ENCODE data around the gene SELENOO.

GRCh38 chr22:50218153-50218995, 17.6 kb downstream of the SELENOO start:
- TF ChIP-seq ZNF317 (CRISPR knock-in tag; IDR thresholded peaks at IDR 0.05; ENCODE audit: borderline replicate concordance, low read depth) (no peak), NFYB (CRISPR knock-in tag; conservative IDR thresholded peaks at IDR 0.05; ENCODE audit: low read depth) (no peak), CTCF (IDR thresholded peaks at IDR 0.05) (no peak), ZNF138 (CRISPR knock-in tag; conservative IDR thresholded peaks at IDR 0.05) (no peak), TP53 (CRISPR knock-in tag; IDR thresholded peaks at IDR 0.05) (no peak)
- TF ChIP-seq, protein P1, sequence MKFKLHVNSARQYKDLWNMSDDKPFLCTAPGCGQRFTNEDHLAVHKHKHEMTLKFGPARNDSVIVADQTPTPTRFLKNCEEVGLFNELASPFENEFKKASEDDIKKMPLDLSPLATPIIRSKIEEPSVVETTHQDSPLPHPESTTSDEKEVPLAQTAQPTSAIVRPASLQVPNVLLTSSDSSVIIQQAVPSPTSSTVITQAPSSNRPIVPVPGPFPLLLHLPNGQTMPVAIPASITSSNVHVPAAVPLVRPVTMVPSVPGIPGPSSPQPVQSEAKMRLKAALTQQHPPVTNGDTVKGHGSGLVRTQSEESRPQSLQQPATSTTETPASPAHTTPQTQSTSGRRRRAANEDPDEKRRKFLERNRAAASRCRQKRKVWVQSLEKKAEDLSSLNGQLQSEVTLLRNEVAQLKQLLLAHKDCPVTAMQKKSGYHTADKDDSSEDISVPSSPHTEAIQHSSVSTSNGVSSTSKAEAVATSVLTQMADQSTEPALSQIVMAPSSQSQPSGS (CRISPR knock-in tag; IDR thresholded peaks at IDR 0.05; ENCODE audit: borderline replicate concordance, low read depth), result no peak

All from WTC11 (cell line).